HEK293 (cell line): Measurements from ENCODE around the gene ADAMTS16.

Source experiments
- CTCF ChIA-PET: fragments of 350-600 bp; formaldehyde crosslinking; extraction: SDS; loops from one replicate; lab custom pipeline; 2021; ENCODE audit warnings: antibody characterized with exemption; lab: Yijun Ruan, JAX
- POLR2A ChIA-PET: fragments of 300-600 bp; formaldehyde crosslinking; extraction: SDS; loops from one replicate; lab custom pipeline; 2020; ENCODE audit warnings: antibody characterized with exemption, inconsistent platforms; lab: Yijun Ruan, JAX
- H3K27ac ChIP-seq: fragments of 200-500 bp; sonication (Bioruptor generic); 2 replicates; pipeline ENCODE4 v1.5.1; 2014; ENCODE audit warnings: low read depth, low read length, control low read depth, inconsistent platforms; ENCODE audit errors: extremely low read depth
- H3K36me3 ChIP-seq, 2 experiments: fragments of 200-500 bp in 1 of 2; sonication (Bioruptor generic) in 1 of 2; 1 replicate in 1 of 2; 2 replicates in 1 of 2; pipeline ENCODE4 v1.5.1; 2014 to 2017; ENCODE audit warnings: inconsistent platforms in 2 of 2, low read length in 2 of 2; ENCODE audit not compliant: control insufficient read depth in 2 of 2, insufficient read depth in 1 of 2
- H3K4me1 ChIP-seq: fragments of 200-500 bp; sonication (Bioruptor generic); 2 replicates; pipeline ENCODE4 v1.5.1; 2014; ENCODE audit warnings: mild to moderate bottlenecking, low read length, inconsistent platforms; ENCODE audit not compliant: control insufficient read depth, insufficient read depth
- H3K4me3 ChIP-seq: 2 replicates; pipeline ENCODE4 v1.5.1; 2011; ENCODE audit warnings: low read depth, mild to moderate bottlenecking, control low read depth, low read length, moderate library complexity
- H3K9me3 ChIP-seq: fragments of 200-500 bp; sonication (Bioruptor generic); 2 replicates; pipeline ENCODE4 v1.5.1; 2014; ENCODE audit warnings: low read depth, low read length, inconsistent platforms; ENCODE audit not compliant: control insufficient read depth, insufficient read depth
- HOXD13 ChIP-seq: sonication (generic); formaldehyde crosslinking; IDR thresholded peaks from 2 replicates; pipeline ENCODE4 v1.8.0; 2022; ENCODE audit warnings: missing genetic modification reagents, borderline replicate concordance
- PRDM1 ChIP-seq: fragments of 450-650 bp; formaldehyde crosslinking; IDR thresholded peaks from 2 replicates; pipeline ENCODE4; 2016; ENCODE audit warnings: missing biosample characterization, missing genetic modification characterization
- SETDB1 ChIP-seq: IDR thresholded peaks from one replicate; pipeline ENCODE4 v1.6.1; 2017; ENCODE audit warnings: mild to moderate bottlenecking, low read length, moderate library complexity, mixed read lengths; ENCODE audit not compliant: insufficient read length
- SP3 ChIP-seq: fragments of 450-650 bp; formaldehyde crosslinking; IDR thresholded peaks from 2 replicates; pipeline ENCODE4 v1.5.1; 2016; ENCODE audit warnings: missing biosample characterization, missing genetic modification characterization
- TRIM28 ChIP-seq: IDR thresholded peaks from 2 replicates; pipeline ENCODE4 v1.6.1; 2011; ENCODE audit warnings: low read length, control low read depth, borderline replicate concordance
- ZBTB48 ChIP-seq: fragments of 450-650 bp; formaldehyde crosslinking; IDR thresholded peaks from 2 replicates; pipeline ENCODE4 v1.5.1; 2016; ENCODE audit warnings: missing biosample characterization, missing genetic modification characterization
- ZNF214 ChIP-seq: fragments of 450-650 bp; formaldehyde crosslinking; IDR thresholded peaks from 2 replicates; pipeline ENCODE4 v1.5.1; 2017; ENCODE audit warnings: missing biosample characterization, mild to moderate bottlenecking, missing genetic modification characterization, borderline replicate concordance
- ZNF341 ChIP-seq: fragments of 450-650 bp; formaldehyde crosslinking; IDR thresholded peaks from 2 replicates; pipeline ENCODE4; 2016; ENCODE audit warnings: low read depth, missing biosample characterization, missing genetic modification characterization
- ZNF366 ChIP-seq: fragments of 450-650 bp; formaldehyde crosslinking; conservative IDR thresholded peaks from 2 replicates; pipeline ENCODE4 v1.5.1; 2016; ENCODE audit warnings: missing biosample characterization, missing genetic modification characterization
- ZNF391 ChIP-seq: fragments of 450-650 bp; formaldehyde crosslinking; IDR thresholded peaks from 2 replicates; pipeline ENCODE4 v1.5.1; 2016; ENCODE audit warnings: low read depth, missing biosample characterization, missing genetic modification characterization, borderline replicate concordance
- ZNF473 ChIP-seq: fragments of 450-650 bp; formaldehyde crosslinking; IDR thresholded peaks from 2 replicates; pipeline ENCODE4 v1.5.1; 2017; ENCODE audit warnings: missing biosample characterization, missing genetic modification characterization
- ZNF48 ChIP-seq: fragments of 450-650 bp; formaldehyde crosslinking; IDR thresholded peaks from 2 replicates; pipeline ENCODE4 v1.5.1; 2016; ENCODE audit warnings: missing biosample characterization, missing genetic modification characterization
- ZNF510 ChIP-seq: fragments of 450-650 bp; formaldehyde crosslinking; IDR thresholded peaks from 2 replicates; pipeline ENCODE4 v1.5.1; 2018; ENCODE audit warnings: mild to moderate bottlenecking, missing genetic modification characterization, missing biosample characterization; ENCODE audit not compliant: insufficient replicate concordance
- ZNF548 ChIP-seq: fragments of 450-650 bp; formaldehyde crosslinking; IDR thresholded peaks from 2 replicates; pipeline ENCODE4 v1.5.1; 2016; ENCODE audit warnings: missing biosample characterization, missing genetic modification characterization
- ZNF549 ChIP-seq: fragments of 450-650 bp; IDR thresholded peaks from 2 replicates; pipeline ENCODE4 v1.5.1; 2018; ENCODE audit warnings: missing biosample characterization, missing genetic modification characterization, mild to moderate bottlenecking, inconsistent platforms, moderate library complexity
- ZNF560 ChIP-seq: fragments of 450-650 bp; formaldehyde crosslinking; IDR thresholded peaks from 2 replicates; pipeline ENCODE4 v1.5.1; 2017; ENCODE audit warnings: missing biosample characterization, missing genetic modification characterization, borderline replicate concordance
- ZNF585B ChIP-seq: fragments of 450-650 bp; formaldehyde crosslinking; IDR thresholded peaks from 2 replicates; pipeline ENCODE4 v1.5.1; 2016; ENCODE audit warnings: missing biosample characterization, missing genetic modification characterization
- ZNF664 ChIP-seq: fragments of 450-650 bp; formaldehyde crosslinking; IDR thresholded peaks from 2 replicates; pipeline ENCODE4 v1.5.1; 2016; ENCODE audit warnings: missing biosample characterization, missing genetic modification characterization
- ZNF677 ChIP-seq: fragments of 450-650 bp; IDR thresholded peaks from 2 replicates; pipeline ENCODE4 v1.5.0; 2018; ENCODE audit warnings: missing biosample characterization, mild to moderate bottlenecking, missing genetic modification characterization, moderate library complexity
- TF ChIP-seq, protein P1 (sequence below): fragments of 450-650 bp; formaldehyde crosslinking; IDR thresholded peaks from 2 replicates; pipeline ENCODE4 v1.5.1; 2016; ENCODE audit warnings: missing biosample characterization, missing genetic modification characterization
- TF ChIP-seq, protein P2 (sequence below): fragments of 450-650 bp; formaldehyde crosslinking; IDR thresholded peaks from 2 replicates; pipeline ENCODE4 v1.5.1; 2017; ENCODE audit warnings: missing biosample characterization, missing genetic modification characterization
- TF ChIP-seq, protein P3 (sequence below): fragments of 450-650 bp; formaldehyde crosslinking; IDR thresholded peaks from 2 replicates; pipeline ENCODE4 v1.5.1; 2017; ENCODE audit warnings: missing biosample characterization, missing genetic modification characterization

ADAMTS16 gene

DNA sequence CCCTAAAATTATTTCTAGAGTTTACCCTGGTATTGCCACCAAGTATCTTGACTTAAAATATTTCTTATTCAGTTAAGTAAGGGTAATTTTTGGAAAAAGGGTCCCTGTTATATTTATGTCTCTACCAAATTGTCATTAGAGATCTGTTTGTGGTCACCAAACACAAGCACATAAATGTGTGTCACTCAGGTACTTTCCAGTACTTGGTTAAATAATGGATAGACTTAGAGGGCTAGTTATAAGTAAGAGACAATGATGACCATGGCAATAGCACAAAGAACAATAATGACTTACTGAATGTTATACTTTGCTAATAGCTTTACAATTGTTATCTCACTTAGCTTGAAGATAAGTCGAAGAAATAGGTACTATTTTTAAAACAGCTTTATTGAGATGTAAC lies 9.0 kb downstream of the ADAMTS16 start:
- ChIA-PET POLR2A (no interaction called here), CTCF (interaction anchor here (0.5 kb wide), 1 partner anchor 283 kb away, joined by 3 read pairs; no protein-coding TSS in a partner anchor)
- no peak overlapping the region for H3K4me3 ChIP-seq
- H3K27ac ChIP-seq = no peak overlapping the region
- TF ChIP-seq ZNF391 (tag by site-specific recombination) = no peak
- TF ChIP-seq ZNF560 (tag by site-specific recombination) = no peak
- no peak for TF ChIP-seq SP3 (tag by site-specific recombination)
- no peak for TF ChIP-seq ZNF473 (tag by site-specific recombination)
- TF ChIP-seq ZNF341 = no peak
- TF ChIP-seq, protein P1, sequence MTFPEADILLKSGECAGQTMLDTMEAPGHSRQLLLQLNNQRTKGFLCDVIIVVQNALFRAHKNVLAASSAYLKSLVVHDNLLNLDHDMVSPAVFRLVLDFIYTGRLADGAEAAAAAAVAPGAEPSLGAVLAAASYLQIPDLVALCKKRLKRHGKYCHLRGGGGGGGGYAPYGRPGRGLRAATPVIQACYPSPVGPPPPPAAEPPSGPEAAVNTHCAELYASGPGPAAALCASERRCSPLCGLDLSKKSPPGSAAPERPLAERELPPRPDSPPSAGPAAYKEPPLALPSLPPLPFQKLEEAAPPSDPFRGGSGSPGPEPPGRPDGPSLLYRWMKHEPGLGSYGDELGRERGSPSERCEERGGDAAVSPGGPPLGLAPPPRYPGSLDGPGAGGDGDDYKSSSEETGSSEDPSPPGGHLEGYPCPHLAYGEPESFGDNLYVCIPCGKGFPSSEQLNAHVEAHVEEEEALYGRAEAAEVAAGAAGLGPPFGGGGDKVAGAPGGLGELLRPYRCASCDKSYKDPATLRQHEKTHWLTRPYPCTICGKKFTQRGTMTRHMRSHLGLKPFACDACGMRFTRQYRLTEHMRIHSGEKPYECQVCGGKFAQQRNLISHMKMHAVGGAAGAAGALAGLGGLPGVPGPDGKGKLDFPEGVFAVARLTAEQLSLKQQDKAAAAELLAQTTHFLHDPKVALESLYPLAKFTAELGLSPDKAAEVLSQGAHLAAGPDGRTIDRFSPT (tag by site-specific recombination) = no peak
- TF ChIP-seq ZNF548 (tag by site-specific recombination) = no peak
- no peak for TF ChIP-seq ZBTB48 (tag by site-specific recombination)
- TF ChIP-seq ZNF214 = no peak
- TF ChIP-seq ZNF549 (tag by site-specific recombination) = no peak
- H3K36me3 ChIP-seq = no peaks in the 10 kb centered on the region
- no peaks in the 10 kb centered on the region for H3K4me1 ChIP-seq
- no peaks in the 10 kb centered on the region for H3K9me3 ChIP-seq

DNA sequence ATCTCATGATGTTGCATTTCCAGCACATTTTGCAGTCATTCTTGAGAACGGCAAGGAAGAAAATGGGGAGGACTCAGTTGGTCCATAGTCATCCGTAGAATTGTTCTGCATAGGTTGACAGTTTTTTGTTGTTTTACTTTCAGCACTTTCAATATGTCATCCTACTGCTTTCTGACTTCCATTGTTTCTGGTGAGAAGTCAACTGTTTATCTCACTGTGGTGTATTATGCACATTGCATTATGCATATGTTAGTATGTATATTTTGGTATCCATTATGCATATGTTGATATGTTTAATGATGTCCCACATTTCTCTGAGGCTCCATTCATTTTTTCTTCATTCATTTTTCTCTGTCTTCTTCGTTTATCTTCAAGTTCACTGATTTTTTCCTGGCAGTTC lies 10.5 kb downstream of the ADAMTS16 start:
- Histone ChIP-seq H3K4me3 (no peak overlapping the region), H3K4me1 (no peaks in the 10 kb centered on the region), H3K27ac (no peak overlapping the region), H3K36me3 (no peaks in the 10 kb centered on the region), H3K9me3 (no peaks in the 10 kb centered on the region)
- no peak for TF ChIP-seq ZNF366 (tag by site-specific recombination)
- peak; percentile 39 for TF ChIP-seq ZNF510
- TF ChIP-seq ZNF48 (tag by site-specific recombination) = no peak
- TF ChIP-seq HOXD13 (CRISPR knock-in tag) = no peak
- peak; percentile 76 for TF ChIP-seq SETDB1
- peak; percentile 49; the same call in 1 of the 2 replicates for TF ChIP-seq ZNF549 (tag by site-specific recombination)
- TF ChIP-seq TRIM28 = peak; percentile 77; the same call in 1 of the 2 replicates
- TF ChIP-seq ZNF677 = no peak
- POLR2A ChIA-PET = no interaction called here
- CTCF ChIA-PET = interaction anchor here (0.7 kb wide), 1 partner anchor 14 kb away, joined by 3 read pairs; no protein-coding TSS in a partner anchor

DNA sequence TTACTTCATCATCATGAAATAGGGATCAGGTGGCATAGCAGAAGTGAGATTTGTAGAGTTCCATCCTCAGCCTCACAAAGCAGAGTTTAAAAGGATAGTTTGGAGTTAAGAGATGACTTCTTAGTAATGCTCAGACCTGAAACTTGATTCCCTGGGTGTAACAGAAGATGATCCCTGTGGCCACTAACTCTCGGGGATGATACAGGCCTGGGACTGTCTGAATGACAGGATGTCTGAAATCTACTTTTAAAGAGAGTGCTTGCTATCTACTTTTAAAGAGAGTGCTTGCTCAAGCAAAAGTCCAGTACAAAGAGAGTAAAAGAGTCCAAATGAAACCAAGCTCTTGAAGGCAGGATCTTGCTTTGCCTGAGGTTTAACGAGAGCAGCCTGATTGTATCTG lies 14.6 kb downstream of the ADAMTS16 start:
- H3K4me1 ChIP-seq = peaks cover 18% of the 10 kb centered on the region
- no peak overlapping the region for H3K27ac ChIP-seq
- CTCF ChIA-PET = no interaction called here
- POLR2A ChIA-PET = no interaction called here
- H3K36me3 ChIP-seq = no peaks in the 10 kb centered on the region
- H3K4me3 ChIP-seq = no peak overlapping the region
- TF ChIP-seq PRDM1 (tag by site-specific recombination) = no peak
- TF ChIP-seq ZBTB48 (tag by site-specific recombination) = no peak
- TF ChIP-seq ZNF664 = no peak
- TF ChIP-seq, protein P2, sequence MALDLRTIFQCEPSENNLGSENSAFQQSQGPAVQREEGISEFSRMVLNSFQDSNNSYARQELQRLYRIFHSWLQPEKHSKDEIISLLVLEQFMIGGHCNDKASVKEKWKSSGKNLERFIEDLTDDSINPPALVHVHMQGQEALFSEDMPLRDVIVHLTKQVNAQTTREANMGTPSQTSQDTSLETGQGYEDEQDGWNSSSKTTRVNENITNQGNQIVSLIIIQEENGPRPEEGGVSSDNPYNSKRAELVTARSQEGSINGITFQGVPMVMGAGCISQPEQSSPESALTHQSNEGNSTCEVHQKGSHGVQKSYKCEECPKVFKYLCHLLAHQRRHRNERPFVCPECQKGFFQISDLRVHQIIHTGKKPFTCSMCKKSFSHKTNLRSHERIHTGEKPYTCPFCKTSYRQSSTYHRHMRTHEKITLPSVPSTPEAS (tag by site-specific recombination) = no peak
- TF ChIP-seq, protein P3, sequence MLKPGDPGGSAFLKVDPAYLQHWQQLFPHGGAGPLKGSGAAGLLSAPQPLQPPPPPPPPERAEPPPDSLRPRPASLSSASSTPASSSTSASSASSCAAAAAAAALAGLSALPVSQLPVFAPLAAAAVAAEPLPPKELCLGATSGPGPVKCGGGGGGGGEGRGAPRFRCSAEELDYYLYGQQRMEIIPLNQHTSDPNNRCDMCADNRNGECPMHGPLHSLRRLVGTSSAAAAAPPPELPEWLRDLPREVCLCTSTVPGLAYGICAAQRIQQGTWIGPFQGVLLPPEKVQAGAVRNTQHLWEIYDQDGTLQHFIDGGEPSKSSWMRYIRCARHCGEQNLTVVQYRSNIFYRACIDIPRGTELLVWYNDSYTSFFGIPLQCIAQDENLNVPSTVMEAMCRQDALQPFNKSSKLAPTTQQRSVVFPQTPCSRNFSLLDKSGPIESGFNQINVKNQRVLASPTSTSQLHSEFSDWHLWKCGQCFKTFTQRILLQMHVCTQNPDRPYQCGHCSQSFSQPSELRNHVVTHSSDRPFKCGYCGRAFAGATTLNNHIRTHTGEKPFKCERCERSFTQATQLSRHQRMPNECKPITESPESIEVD = no peak
- no peak for TF ChIP-seq ZNF585B
- H3K9me3 ChIP-seq = no peaks in the 10 kb centered on the region
